DMS53 treated with DMSO at 0.1 percent for 48 hours (cell line): ENCODE data around the gene SF3A1.
"Not testable (repeated sequence)": the region's sequence is repeated elsewhere in the genome, so short reads cannot be mapped to it uniquely, and the experiment has no call there.

Experiments
- DNase-seq: peaks from one replicate; lab custom pipeline; 2025; ENCODE audit not compliant: unreplicated experiment; lab: John Stamatoyannopoulos, UW

The SF3A1 gene

DNA sequence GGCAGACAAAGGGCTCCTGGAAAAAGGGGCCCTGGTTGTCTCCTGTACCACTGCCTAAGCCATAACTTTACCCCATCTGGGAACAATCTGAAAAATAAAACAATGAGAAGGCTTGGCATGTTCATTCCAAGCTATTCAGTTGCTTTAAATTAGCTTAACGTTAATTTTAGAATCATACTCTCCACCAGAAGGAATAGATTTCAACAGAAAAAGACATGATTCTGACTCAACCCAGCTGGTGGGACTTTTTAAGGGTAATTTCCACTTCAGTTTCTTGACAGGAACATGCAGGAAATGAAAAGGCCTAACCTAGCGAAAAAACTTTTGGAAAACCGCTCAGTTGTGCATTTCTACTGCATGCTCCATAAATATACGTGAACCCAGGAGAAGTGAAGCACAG is 7.9 kb downstream of the SF3A1 start:
- no peak for DNase-seq

DNA sequence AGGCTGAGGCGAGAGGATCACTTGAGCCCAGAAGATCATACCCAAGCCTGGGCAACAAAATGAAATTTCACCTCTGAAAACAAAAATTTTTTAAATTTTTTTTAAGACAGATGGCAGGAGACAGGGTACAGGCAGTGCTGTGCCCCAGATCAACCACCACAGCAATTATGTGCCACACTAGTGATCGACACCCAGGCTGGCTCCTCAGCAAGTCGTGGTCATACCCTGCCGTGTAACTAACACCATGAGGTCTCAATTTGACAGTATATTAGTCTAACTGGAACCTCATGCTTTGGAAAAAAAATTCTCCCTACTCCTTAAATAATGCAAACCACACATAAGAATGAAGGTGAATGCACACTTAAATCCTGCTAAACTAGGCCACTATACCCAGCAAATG is 8.3 kb downstream of the SF3A1 start:
- DNase-seq = no peak

DNA sequence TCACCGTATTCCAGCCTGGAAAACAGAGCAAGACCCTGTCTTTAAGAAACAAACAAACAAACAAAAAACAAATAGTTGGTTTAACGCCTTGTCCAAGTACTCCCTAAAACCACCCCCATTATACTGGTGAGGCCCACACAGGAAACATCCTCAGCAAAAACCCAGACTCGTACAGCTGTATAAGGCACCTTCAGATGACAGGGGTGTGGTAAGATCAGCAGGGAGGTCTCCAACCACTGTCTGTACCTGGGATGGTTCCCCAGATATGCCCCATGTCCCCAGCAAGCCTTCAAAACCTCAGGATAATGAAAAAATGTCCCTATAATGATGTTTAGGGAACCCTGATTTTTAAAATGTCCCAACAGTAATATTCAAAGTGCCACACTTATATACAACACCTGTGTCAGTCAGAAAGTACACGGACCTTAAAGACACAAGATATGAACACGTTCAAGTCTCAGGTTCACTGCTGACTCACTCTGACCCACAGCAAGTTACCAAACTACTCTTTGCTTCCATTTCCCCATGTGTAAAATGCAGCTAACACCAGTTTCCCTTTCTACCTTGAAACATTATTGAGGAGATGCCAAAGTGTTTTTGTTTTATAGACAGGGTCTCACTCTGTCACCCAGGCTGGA is 9.3 kb downstream of the SF3A1 start:
- no peak for DNase-seq

DNA sequence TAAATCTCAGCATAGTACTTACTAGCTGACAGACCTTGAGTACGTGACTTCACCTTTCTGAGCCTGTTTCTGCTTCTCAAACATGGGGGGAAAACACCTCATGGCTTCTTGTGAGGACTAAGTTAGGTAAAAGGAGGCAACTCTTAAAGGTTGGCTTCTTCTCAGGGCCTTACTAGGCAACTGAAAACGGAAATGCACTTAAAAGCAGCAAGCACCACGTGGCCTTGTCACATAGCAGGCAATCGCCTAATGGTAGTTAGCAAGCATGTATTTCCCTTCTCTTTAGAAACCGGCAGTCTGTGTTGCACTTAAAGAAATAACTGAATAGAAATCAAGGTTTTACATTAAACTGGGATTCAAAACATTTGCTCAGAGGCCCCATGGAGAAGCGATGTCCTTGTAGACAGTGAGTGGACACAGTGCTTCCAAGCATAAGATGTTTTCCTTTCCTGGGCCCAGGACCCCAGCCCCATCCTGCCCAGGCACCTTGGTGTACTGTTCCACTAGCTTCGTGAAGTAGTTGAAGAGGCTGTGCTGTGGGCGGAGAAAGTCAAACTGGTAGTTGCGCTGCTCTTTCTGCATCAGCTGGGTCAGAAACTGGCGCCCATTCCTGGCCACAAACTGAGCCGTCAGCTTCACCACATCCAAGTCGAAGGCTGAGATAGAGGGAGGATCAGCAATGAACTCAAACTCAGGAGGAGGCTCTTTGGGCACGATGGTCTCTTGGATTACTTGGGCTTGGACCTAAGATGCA is 12.1 kb downstream of the SF3A1 start:
- DNase-seq = no peak

DNA sequence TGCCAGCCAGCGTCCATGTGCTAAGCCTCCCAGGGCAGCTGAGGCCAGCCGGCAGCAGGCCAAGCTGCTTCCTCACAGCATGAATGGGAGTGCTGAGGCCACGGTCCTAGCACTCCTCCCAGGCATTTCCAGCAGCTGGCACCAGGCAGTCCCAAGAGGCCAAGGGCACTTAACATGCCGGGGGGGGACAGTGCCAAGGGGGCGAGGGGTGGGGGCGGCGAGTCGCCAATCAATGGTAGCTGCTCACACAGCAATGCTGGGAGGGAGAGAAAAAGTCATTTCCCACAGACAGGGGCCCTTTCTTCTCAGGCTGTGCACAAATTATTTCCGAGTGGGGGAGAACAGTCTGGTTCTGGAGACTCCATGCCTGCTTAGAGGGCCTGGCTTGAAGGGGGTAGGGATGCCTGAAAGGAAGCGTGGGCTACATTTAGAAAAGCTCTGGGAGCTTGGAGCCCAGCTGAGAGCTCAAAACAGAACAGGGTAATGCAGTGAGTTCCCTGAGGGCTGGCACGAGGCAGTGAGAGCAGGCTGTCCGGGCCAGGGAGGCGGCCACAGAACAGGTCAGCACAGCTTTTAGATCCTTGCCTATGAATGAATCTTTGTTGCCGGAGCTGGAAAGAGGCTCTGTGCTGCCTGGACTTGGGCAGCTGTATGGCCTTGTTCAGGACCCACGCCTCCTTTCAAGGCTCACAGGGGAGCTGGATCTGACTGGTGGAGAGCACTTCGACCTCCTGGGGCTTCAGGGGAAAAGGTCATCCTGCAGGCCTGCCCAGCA is 15.6 kb downstream of the SF3A1 start:
- no peak for DNase-seq

DNA sequence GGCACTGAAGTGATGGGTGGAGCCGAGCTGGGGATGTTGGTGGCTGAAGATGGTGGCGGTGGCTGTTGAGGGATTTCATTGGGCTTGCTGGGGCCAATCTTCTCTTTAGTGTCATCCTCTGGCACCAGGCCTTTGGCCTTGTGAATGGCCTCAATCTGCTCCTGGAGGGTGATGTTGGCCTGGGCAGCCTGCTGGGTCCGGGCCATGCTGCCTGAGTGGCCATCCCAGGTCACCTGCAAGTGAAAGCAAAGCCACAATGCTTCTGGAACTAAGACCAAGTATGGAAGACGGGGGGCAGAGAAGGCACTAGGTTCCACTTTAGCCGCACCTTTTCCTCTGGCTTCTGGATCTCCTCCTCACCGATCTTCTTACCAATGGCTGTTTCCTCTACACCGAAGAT is 17.9 kb downstream of the SF3A1 start:
- DNase-seq = no peak

DNA sequence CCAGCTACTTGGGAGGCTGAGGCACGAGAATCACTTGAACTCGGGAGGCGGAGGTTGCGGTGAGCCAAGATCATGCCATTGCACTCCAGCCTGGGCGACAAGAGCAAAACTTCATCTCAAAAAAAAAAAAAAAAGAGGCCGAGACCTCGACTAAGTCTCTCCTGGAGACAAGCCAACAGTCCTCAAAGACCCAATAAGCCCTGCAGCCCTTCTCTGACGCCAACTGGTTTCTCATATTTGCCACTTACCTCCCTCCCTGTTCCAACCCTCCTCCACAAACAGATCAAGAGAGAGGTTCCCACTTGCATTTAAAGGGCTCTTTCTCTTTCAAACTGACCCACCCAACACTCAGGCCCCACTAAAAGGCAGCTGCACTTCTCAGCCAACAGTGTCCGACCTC is 18.4 kb downstream of the SF3A1 start:
- DNase-seq = not testable (repeated sequence)

DNA sequence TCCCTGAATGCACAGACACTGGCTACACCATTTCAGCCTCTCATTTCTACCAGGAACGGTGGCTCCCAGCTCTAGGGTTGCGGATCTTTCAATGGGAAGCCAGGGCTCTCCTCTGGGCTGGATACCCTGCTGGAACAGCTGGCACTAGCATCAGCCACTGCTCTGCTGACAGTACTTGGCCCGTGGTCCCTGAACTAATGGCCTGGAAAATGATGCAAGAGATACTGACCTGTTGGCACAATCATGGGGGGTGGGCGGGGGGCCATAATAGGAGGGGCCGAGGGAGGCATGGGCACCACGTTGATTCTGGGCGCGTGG is 19.3 kb downstream of the SF3A1 start:
- no peak for DNase-seq

DNA sequence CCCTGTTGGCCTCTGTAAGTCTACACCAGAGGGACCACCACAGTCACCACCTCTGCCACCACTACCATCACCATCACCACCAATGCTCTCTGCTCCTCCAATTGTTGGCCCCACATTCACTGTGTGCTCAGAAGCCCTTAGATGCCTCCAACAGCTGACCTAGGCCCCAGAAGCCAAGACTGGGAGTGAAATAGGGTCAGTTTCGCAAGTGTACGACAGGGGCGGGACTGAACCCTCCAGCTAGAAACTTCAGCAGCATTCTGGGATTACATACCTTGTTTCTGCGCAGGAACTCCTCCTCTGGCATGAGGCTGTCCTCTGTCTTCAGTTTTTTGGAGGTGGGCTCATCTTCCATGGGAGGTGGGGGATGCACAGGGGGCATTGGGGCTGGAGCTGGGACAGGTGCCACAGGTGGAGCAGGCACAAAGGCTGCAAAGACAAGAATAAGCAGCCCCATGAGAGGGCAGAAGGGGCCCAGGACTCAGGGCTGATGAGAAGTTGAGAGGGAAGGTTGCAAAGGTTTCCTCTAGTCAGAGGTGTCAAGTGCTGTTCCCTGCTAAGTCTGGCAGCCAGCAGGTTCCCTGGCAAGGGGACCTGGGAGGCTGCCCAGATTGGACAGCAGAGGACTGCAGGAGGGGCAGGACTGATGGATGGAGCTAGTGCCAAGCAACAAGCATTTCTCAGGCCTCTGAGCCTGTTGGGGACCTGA is 19.8 kb downstream of the SF3A1 start:
- no peak for DNase-seq

DNA sequence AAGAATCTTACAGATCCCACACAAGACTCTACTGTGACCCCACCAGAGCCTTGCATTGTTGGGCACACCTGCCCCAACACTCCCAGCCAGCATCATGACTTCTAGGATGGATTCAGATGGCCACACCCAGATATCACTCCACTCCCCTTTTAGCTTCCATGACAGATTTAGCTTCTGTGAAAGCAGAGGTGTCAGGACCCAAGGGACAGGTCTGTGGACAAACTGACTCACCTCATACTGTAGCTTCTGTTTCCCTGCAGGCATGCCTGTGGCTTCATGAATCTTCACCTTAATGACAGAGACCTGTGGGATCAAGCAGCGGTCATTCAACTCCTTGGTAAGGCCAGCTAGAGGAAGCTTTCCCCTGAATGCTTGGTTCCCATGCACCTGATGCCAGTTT is 21.5 kb downstream of the SF3A1 start:
- no peak for DNase-seq

DNA sequence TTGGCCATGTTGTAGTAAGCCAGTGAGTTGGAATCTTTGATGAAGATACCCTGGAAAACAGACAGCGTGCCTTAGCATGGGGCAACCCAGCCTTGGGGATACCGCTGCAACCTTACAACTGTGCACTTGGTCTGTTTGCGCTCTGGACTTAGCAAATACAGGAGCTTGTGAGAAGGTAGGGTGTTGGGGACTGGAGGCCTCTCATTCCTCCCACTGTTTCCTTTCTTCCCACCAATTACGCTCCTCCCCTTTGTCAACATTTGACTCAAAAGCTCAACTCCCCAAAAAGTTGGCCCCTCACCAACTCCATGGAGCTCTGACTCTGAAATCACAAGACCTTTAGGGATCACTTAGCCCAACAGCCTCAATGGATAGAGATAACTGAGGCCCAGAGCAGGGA is 22.0 kb downstream of the SF3A1 start:
- DNase-seq = no peak

DNA sequence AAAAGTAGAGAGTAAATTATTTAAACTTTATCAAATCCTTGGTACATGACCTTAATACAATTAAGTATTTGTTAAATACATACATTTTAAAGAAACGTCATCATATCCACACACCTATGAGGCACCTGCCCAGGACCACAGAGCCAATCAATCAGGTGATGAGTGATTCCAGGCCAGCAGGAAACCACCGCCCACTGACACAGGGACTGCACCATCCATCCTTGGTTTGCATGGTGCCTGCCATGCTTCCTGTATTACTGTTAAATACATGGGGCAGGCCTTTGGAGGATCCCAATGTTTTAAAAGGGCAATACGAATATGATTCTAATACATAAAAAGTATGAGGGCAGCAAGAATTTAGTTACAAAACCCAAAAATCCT is 23.0 kb downstream of the SF3A1 start:
- no peak for DNase-seq

DNA sequence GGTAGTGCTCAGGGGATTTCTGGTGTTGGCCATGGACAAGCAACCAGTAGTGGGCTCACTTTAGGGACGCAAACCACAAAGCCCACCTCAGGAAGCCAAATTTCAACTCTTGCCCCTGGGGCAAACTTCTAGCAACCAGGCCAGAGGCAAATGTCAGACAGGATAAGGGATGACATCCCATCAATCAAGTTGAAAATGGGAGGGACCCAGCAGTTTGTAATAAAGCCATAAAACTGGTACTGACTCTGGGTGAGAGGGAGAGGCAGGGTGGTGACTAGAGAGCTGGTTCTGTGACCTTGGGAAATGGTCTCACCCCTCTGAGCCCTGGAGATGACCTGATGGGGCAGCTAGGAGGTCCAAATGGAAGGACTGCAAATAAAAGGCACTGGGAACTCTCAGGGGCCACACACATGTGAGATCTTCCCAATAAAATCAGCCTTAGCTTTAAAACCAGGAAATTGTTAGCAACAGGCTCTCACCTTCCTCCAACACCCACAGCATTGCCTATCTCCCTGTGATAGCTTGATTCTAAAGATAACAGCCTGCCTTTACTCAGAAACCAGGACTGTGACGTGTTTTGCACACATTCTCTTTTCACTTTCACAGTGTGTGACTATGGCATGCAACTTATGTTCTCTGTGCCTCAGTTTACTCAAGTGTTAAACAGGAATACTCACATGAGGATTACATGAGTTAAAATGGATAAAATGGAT is 23.5 kb downstream of the SF3A1 start:
- DNase-seq = no peak

DNA sequence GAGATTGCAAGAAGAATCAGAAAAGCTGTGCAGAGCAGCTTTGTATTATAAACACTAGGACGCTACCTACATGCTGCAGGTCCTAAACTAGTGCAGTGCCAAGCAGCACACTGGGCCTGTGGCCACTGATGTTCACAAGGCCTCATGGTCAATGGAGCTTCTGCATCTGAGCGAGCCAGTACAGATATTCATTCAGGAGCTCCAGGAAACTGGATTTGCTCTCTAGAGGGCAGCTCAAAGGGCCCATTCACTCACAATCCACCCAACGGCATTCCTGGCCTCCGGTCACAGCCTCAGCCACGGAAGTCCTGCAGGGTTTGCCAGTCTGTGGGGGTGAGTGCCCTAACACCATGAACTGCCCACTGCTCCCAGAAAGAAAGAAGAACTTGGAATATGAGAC is 24.1 kb downstream of the SF3A1 start:
- no peak for DNase-seq

DNA sequence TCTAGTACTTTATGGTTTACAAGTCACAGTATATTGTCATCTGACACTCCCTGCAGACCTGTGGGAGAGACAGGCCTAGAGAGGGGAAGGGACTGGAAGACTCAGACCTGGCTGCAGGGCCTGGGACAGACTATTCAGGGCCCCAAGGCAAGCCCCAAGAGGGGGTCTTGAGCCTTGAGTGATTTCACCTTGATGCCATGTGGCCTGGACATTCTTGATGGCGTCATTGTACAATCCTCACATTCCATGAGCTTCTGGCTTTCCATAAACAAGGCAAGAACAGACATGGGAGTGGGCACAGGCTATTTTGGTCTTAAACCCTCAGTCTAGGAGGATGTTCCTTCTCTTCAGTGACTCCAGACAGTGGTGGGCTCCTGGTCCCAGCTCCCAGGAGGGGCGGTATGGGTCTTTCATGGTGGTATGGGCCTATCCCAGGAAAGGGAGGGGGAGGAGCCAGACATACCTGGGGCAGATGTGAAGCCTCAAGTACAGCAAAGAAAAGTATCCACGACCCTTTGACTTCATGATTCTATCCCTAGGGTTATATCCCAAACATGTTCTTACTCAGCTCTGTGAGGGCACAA is 28.1 kb downstream of the SF3A1 start:
- no peak for DNase-seq

DNA sequence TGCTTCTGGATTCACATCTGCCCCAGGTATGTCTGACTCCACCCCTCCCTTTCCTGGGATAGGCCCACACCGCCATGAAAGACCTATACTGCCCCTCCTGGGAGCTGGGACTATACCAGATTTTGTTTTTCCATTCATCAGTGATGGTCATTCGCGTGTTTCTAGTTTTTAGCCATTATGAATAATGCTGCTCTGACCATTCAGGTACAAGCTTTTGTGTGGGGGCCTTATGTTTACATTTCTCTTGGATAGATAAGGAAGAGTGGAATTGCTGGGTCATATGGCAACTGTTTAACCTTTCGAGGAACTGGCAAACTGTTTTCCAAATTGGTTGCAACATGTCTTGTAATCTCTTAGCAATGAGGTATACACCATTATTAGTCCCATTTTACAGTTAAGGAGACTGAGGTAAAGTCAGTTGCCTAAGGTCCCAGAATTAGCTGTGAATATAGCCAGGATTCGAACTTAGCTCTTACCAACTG is 28.8 kb downstream of the SF3A1 start:
- no peak for DNase-seq

DNA sequence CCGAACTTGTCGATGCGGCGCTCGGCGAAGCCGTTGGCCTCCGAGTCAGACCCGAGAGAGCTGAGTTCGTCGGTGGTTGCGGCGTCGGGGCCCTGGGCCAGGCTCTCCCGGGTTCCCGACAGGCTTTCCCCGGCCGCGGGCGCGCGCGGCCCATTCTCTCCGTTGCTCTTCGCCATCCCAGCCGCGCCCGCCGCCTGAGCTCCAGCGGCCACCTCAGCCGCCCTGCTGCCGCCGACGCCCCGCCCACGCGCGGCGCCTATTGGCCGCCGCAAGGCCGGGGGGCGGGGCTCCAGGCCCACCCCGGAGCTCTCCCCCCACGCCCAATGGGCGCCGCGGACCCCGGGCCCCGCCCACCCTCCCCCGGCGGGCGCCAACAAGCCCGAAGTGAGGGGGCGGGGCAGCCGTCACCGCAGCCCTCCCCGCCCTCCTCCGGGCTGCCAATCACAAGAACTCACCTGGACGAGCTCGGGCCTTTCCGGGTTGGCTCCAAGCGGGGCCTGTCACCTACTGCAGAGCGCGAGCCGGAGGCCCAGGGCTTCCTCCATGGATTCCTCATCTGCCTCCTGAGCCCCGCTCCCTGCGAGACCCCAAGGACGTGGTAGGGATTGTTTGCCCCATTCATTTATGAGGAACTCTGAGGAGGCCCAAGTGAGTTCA is 29.9 kb downstream of the SF3A1 start, which contains the start of gene TBC1D10A:
Gene TBC1D10A (minus strand): TSS at position 236 of the 657 bp plus-strand sequence. CDS start 60 bp downstream, at position 176.
- DNase-seq = peak; percentile 40

DNA sequence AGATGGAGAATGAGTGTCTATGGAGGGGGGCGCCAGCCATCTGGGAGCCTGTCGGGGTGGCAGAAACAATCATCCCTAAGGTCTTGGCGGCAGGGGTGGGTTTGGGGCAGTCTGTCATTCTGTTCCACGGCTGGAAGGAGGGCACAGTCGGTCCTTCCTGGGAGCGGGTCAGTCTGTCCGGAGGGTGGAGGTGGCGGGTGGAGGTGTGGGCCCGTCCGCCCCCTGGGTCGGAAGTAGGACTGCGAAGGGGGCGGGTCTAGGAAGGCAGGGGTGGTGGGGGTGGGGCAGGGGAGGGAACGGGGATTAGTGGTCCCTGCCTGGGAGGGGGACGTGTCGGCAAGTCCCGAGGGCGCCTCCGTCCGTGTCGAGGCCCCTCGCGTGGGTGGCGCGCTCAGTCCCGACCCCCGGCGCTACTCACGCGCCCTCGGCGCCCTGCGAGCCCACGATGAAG is 30.4 kb downstream of the SF3A1 start:
- no peak for DNase-seq

DNA sequence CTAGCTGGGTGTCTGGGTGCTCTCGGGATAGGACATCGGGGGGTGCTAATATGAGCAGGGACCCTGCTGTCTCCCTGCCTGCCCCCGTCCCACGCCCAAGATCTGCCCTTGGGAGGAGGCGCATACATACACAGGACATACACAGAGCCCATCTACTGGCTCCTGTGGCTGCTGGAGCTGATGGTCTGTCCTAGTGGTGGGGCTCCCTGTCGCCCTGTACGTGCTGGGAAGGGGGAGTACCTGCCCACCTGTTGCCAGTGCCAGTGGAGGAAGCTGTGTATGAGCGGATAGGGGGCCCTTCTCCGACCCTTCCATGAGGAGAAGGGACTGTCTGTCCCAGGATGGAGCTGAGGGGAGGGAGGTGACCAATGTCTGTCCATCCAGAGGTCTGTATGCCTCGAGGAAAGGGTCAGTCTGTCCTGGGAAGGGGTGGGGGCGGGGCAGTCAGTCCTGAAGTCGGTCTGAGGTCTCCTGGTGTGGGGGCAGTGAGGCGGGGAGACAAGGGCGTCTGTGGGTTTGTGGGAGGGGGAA is 30.9 kb downstream of the SF3A1 start:
- no peak for DNase-seq
